ENCODE measurements around the gene DIP2C.

The DIP2C gene

GRCh38 chr10:600876-601659, 88.4 kb downstream of the DIP2C start:
- CTCF ChIA-PET, result no interaction called here
- POLR2A ChIA-PET, result no interaction called here
- TF ChIP-seq FOXA1 (IDR thresholded peaks at IDR 0.05), result no peak
- no peak for TF ChIP-seq ZNF384 (IDR thresholded peaks at IDR 0.05)
- TF ChIP-seq FOXM1 (IDR thresholded peaks at IDR 0.05; ENCODE audit: borderline replicate concordance), result no peak
- no peak for TF ChIP-seq FOXK2 (IDR thresholded peaks at IDR 0.05)
- no peak for TF ChIP-seq L3MBTL2 (conservative IDR thresholded peaks at IDR 0.05)
- TF ChIP-seq ARNT (IDR thresholded peaks at IDR 0.05), result no peak
- TF ChIP-seq PKNOX1 (IDR thresholded peaks at IDR 0.05), result no peak
- TF ChIP-seq HDGF (IDR thresholded peaks at IDR 0.05; ENCODE audit: borderline replicate concordance), result no peak
- DNase-seq (ENCODE audit: extremely low spot score), result no peak

DNA sequence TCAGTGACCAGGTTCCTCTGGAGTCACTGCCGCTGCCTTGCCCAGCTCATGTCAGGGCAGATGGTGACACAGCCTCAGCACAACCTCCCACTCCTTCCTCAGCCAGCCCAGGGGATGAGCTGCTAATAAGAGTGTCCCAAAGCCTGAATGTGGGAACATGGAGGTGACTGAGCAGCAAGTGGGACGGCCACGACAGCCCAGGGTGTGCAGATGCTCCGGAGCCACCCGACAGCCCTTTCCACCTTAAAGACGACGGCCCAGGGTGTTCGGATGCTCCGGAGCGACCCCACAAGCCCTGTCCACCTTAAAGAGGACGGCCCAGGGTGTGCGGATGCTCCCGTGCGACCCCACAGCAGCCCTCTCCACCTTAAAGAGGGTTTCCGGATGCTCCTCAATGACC, 89.2 kb downstream of the DIP2C start:
- TF ChIP-seq ZNF384 (IDR thresholded peaks at IDR 0.05) (no peak), NFRKB (IDR thresholded peaks at IDR 0.05) (no peak), CTBP1 (IDR thresholded peaks at IDR 0.05; ENCODE audit: borderline replicate concordance) (no peak), FOXA1 (IDR thresholded peaks at IDR 0.05) (no peak), SP1 (IDR thresholded peaks at IDR 0.05) (no peak), HDGF (IDR thresholded peaks at IDR 0.05; ENCODE audit: borderline replicate concordance) (no peak), ARNT (IDR thresholded peaks at IDR 0.05) (no peak), FOXM1 (IDR thresholded peaks at IDR 0.05; ENCODE audit: borderline replicate concordance) (no peak), FOXK2 (IDR thresholded peaks at IDR 0.05) (no peak), TARDBP (IDR thresholded peaks at IDR 0.05) (no peak), BHLHE40 (IDR thresholded peaks at IDR 0.05; ENCODE audit: borderline replicate concordance) (no peak), PKNOX1 (IDR thresholded peaks at IDR 0.05) (no peak), LEF1 (IDR thresholded peaks at IDR 0.05; ENCODE audit: borderline replicate concordance) (no peak), SUZ12 (IDR thresholded peaks at IDR 0.05) (no peak), ELF4 (IDR thresholded peaks at IDR 0.05) (no peak), L3MBTL2 (conservative IDR thresholded peaks at IDR 0.05) (no peak)
- POLR2A ChIA-PET, result no interaction called here
- CTCF ChIA-PET, result no interaction called here
- no peak for DNase-seq (ENCODE audit: extremely low spot score)

DNA sequence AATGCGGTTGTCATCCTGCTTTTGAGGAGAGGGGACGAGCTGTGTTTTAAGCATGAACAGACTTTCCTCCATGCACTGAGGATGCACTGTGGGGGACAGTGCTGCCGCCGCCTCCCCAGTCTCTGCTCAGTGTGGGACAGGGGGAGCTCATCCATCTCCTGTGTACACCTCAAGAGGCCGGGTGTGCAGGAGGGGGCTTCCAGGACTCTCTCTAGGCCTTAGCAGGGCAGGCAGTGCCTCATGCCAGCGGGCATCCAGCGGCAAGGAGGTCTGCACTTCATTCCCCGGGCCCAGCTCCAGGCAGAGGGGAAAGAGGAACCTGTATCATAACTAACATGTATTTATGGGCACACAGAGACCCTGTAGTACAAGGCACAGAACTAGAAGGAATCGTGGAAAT, 89.7 kb downstream of the DIP2C start:
- TF ChIP-seq BHLHE40 (IDR thresholded peaks at IDR 0.05; ENCODE audit: borderline replicate concordance) (no peak), ARNT (IDR thresholded peaks at IDR 0.05) (no peak), TARDBP (IDR thresholded peaks at IDR 0.05) (no peak), SP1 (IDR thresholded peaks at IDR 0.05) (no peak), SUZ12 (IDR thresholded peaks at IDR 0.05) (no peak), NFRKB (IDR thresholded peaks at IDR 0.05) (no peak), PKNOX1 (IDR thresholded peaks at IDR 0.05) (no peak), FOXK2 (IDR thresholded peaks at IDR 0.05) (no peak), LEF1 (IDR thresholded peaks at IDR 0.05; ENCODE audit: borderline replicate concordance) (no peak), ELF4 (IDR thresholded peaks at IDR 0.05) (no peak), ZNF384 (IDR thresholded peaks at IDR 0.05) (no peak), CTBP1 (IDR thresholded peaks at IDR 0.05; ENCODE audit: borderline replicate concordance) (no peak), FOXM1 (IDR thresholded peaks at IDR 0.05; ENCODE audit: borderline replicate concordance) (no peak), FOXA1 (IDR thresholded peaks at IDR 0.05) (no peak), HDGF (IDR thresholded peaks at IDR 0.05; ENCODE audit: borderline replicate concordance) (no peak), L3MBTL2 (conservative IDR thresholded peaks at IDR 0.05) (no peak)
- DNase-seq (ENCODE audit: extremely low spot score), result no peak
- POLR2A ChIA-PET, result no interaction called here
- CTCF ChIA-PET, result no interaction called here

GRCh38 chr10:598415-599170, 90.9 kb downstream of the DIP2C start:
- TF ChIP-seq CTBP1 (IDR thresholded peaks at IDR 0.05; ENCODE audit: borderline replicate concordance), result no peak
- TF ChIP-seq FOXK2 (IDR thresholded peaks at IDR 0.05), result no peak
- TF ChIP-seq FOXA1 (IDR thresholded peaks at IDR 0.05), result no peak
- TF ChIP-seq BHLHE40 (IDR thresholded peaks at IDR 0.05; ENCODE audit: borderline replicate concordance), result no peak
- no peak for TF ChIP-seq LEF1 (IDR thresholded peaks at IDR 0.05; ENCODE audit: borderline replicate concordance)
- no peak for TF ChIP-seq ARNT (IDR thresholded peaks at IDR 0.05)
- no peak for TF ChIP-seq SUZ12 (IDR thresholded peaks at IDR 0.05)
- DNase-seq (ENCODE audit: extremely low spot score), result no peak
- ChIA-PET POLR2A (no interaction called here), CTCF (no interaction called here)

DNA sequence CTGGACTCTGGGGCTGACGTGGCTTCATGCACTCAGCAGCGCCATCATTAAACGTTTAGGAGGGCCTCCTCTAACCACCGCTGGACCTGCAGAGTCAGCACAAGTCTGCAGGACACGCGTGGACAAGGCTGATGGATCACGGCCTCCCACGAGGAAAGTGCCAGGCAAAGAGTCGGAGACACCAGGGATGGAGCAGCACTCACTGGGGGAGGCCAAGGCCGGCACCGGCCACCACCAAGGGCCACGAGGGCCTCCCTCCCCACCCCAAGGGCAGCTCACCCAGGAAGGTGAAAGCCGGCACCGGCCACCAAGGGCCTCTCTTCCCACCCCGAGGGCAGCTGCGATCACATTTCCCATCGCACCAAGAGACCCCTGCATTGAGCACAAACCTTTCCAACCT, 91.5 kb downstream of the DIP2C start:
- ChIA-PET POLR2A (no interaction called here), CTCF (no interaction called here)

More for the DNA sequence above, 91.5 kb downstream of the DIP2C start:
- TF ChIP-seq FOXA1 (IDR thresholded peaks at IDR 0.05), result no peak
- TF ChIP-seq HDGF (IDR thresholded peaks at IDR 0.05; ENCODE audit: borderline replicate concordance), result no peak
- no peak for TF ChIP-seq FOXM1 (IDR thresholded peaks at IDR 0.05; ENCODE audit: borderline replicate concordance)
- TF ChIP-seq ELF4 (IDR thresholded peaks at IDR 0.05), result no peak
- TF ChIP-seq FOXK2 (IDR thresholded peaks at IDR 0.05), result no peak
- TF ChIP-seq CTBP1 (IDR thresholded peaks at IDR 0.05; ENCODE audit: borderline replicate concordance), result no peak
- no peak for TF ChIP-seq ZNF384 (IDR thresholded peaks at IDR 0.05)
- TF ChIP-seq PKNOX1 (IDR thresholded peaks at IDR 0.05), result no peak
- no peak for TF ChIP-seq BHLHE40 (IDR thresholded peaks at IDR 0.05; ENCODE audit: borderline replicate concordance)
- TF ChIP-seq TARDBP (IDR thresholded peaks at IDR 0.05), result no peak
- TF ChIP-seq ARNT (IDR thresholded peaks at IDR 0.05), result no peak
- TF ChIP-seq NFRKB (IDR thresholded peaks at IDR 0.05), result no peak
- TF ChIP-seq SUZ12 (IDR thresholded peaks at IDR 0.05), result no peak
- TF ChIP-seq SP1 (IDR thresholded peaks at IDR 0.05), result no peak
- TF ChIP-seq LEF1 (IDR thresholded peaks at IDR 0.05; ENCODE audit: borderline replicate concordance), result no peak
- no peak for TF ChIP-seq L3MBTL2 (conservative IDR thresholded peaks at IDR 0.05)
- no peak for DNase-seq (ENCODE audit: extremely low spot score)

Measured in HEK293T (cell line).